VCaP (cell line): ENCODE results near the gene ALOX15.

Source experiments
- H3K27ac ChIP-seq: fragments of 450-650 bp; 2 replicates; pipeline ENCODE4 v1.5.1; 2017
- TF ChIP-seq, protein P1 (sequence below): fragments of 450-650 bp; conservative IDR thresholded peaks from 2 replicates; pipeline ENCODE4 v1.5.1; 2017; ENCODE audit warnings: mild to moderate bottlenecking, moderate library complexity

The ALOX15 gene

GRCh38 chr17:4588898-4589625, 52.4 kb downstream of the ALOX15 start:
- H3K27ac ChIP-seq, result no peak overlapping the region
- TF ChIP-seq, protein P1, sequence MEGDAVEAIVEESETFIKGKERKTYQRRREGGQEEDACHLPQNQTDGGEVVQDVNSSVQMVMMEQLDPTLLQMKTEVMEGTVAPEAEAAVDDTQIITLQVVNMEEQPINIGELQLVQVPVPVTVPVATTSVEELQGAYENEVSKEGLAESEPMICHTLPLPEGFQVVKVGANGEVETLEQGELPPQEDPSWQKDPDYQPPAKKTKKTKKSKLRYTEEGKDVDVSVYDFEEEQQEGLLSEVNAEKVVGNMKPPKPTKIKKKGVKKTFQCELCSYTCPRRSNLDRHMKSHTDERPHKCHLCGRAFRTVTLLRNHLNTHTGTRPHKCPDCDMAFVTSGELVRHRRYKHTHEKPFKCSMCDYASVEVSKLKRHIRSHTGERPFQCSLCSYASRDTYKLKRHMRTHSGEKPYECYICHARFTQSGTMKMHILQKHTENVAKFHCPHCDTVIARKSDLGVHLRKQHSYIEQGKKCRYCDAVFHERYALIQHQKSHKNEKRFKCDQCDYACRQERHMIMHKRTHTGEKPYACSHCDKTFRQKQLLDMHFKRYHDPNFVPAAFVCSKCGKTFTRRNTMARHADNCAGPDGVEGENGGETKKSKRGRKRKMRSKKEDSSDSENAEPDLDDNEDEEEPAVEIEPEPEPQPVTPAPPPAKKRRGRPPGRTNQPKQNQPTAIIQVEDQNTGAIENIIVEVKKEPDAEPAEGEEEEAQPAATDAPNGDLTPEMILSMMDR, result no peak

DNA sequence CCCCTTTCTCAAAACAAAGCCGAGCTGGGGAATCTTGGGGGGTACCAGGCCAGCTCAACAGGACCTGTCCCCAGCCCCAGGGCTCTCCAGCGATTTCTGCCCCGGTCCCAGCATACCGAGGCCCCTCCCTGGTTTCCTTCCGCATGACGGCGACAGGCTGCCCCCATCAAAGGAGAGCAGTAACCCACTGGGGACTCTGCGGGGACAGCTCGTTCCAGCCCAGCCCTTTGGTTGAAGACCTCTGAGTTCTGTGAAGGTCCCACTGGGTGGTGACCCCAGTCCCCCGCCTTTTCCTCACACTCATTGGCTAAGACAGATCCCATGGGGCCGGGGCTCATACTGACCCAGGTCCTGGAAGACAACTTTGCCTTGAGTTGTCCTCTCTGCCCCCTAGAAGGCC, 53.1 kb downstream of the ALOX15 start:
- TF ChIP-seq, protein P1, result no peak
- no peak overlapping the region for H3K27ac ChIP-seq

- no peak overlapping the region for H3K27ac ChIP-seq
- TF ChIP-seq, protein P1, result no peak
Measured at GRCh38 chr17:4587803-4588202, 53.7 kb downstream of the ALOX15 start.

DNA sequence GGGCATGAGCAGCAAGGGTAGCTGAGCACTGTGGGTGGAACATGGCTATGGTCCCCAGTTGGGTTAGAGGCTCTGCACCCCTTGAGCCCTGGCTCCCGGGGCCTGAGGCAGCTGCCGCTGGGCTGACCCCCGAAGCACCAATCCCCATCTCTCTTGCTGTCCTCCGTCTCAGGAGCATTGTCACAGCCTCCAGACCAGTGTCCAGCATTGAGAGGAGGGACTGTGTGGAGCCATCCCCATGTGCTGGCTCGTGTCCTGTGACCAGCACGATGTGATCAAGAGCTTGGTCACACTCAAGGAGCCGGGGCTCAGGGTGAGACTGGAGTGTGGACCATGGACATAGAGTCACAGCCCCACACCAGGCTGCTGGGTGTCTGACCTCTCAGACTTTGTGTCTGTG, 54.3 kb downstream of the ALOX15 start:
- TF ChIP-seq, protein P1, result no peak

GRCh38 chr17:4586043-4586442, 55.4 kb downstream of the ALOX15 start:
- no peak overlapping the region for H3K27ac ChIP-seq
- TF ChIP-seq, protein P1, result no peak

More for the DNA sequence above, 54.3 kb downstream of the ALOX15 start:
- no peak overlapping the region for H3K27ac ChIP-seq

DNA sequence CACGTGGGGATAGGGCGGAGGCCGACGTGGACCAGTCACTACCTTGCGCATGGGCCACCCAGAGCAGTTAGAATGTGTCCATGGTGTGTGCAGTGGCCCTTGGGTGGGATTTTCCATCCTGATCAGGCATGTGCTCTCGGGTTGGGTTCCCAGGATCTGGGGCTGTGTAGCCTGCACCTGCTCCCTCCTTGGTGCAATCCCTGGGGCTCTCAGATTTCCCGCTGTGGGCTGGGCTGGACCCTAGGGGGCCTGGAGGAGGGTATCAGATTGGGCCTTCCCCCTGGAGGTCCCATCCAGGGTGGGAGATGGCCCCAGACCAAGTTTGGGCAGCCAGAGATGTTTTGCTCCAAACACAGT, 55.9 kb downstream of the ALOX15 start:
- no peak overlapping the region for H3K27ac ChIP-seq
- TF ChIP-seq, protein P1, result no peak

DNA sequence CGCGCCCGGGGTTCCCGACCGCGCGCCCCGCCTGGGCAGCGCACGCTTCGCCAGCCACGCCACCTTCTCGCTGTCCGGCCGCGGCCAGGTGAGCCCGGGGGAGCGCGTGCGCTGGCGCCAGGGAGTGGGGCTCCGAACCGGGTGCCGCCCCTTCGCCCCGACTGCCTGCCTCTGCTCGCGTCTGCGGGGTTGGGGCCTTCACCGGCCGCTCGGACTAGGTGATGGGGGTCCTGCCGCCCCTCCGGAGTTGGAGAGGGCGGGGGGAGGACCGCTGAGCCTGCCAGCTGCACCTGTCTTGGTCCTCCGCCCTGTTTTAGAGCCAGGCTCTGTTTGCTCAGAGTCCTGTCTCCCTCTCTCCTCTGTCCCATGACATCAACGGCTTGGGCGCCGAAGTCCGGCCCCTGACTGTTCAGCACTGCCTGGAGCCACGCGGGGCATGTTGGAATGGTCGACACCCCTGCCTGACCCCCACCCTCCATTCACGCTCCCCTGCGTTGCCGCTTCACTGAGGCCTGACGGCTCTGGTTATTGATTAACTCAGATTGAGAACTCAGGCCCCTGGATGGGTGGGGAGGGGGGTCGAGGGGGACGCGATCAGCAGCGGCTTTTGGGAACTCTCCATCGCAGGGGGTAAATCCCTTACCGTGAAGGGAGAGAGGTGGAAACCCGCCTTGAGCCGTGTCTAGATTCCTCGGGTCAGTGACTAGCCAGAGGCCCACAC, 56.4 kb downstream of the ALOX15 start:
- TF ChIP-seq, protein P1, result no peak

More for the DNA sequence above, 56.4 kb downstream of the ALOX15 start:
- H3K27ac ChIP-seq, result peak overlapping the region; percentile 66
